ENCODE results near the gene CALML6. TPM values are rescaled to one million over a fixed set of nuclear protein-coding genes. Genes with fewer than 3 reads are reported as not detected.

Gene CALML6
- total RNA-seq, 1 experiment from 2014 or later, result 1.9 TPM

GRCh38 chr1:1926886-1927660, 12.0 kb downstream of the CALML6 start (continued):
- no peak for TF ChIP-seq PRDM15 (CRISPR knock-in tag; IDR thresholded peaks at IDR 0.05)

- Mint-ChIP-seq H3K27me3 (ENCODE audit: low read depth) (no peaks in the 10 kb centered on the region), H3K27ac (no peak overlapping the region), H3K36me3 (no peaks in the 10 kb centered on the region), H3K9me3 (peaks cover 4% of the 10 kb centered on the region), H3K4me3 (no peak overlapping the region), H3K4me1 (no peaks in the 10 kb centered on the region)
- ATAC-seq (no peak), DNase-seq (ENCODE audit: low spot score) (no peak)
- ChIA-PET POLR2A (no interaction called here), CTCF (interaction anchor here (0.7 to 2.0 kb wide), 2 partner anchors 19 to 117 kb away, joined by 3 to 6 read pairs; no protein-coding TSS in a partner anchor)
- TF ChIP-seq ZNF317 (CRISPR knock-in tag; IDR thresholded peaks at IDR 0.05; ENCODE audit: borderline replicate concordance, low read depth) (no peak), ZNF396 (CRISPR knock-in tag; IDR thresholded peaks at IDR 0.05; ENCODE audit: borderline replicate concordance) (no peak), TP53 (CRISPR knock-in tag; IDR thresholded peaks at IDR 0.05) (no peak), CBFB (CRISPR knock-in tag; IDR thresholded peaks at IDR 0.05; ENCODE audit: low read depth) (no peak), ZBTB21 (CRISPR knock-in tag; IDR thresholded peaks at IDR 0.05; ENCODE audit: borderline replicate concordance) (no peak), AR (CRISPR knock-in tag; IDR thresholded peaks at IDR 0.05) (no peak), ZSCAN18 (CRISPR knock-in tag; IDR thresholded peaks at IDR 0.05) (no peak), PRRX2 (CRISPR knock-in tag; IDR thresholded peaks at IDR 0.05) (no peak), FOXJ3 (CRISPR knock-in tag; IDR thresholded peaks at IDR 0.05; ENCODE audit: borderline replicate concordance) (no peak), CREM (CRISPR knock-in tag; IDR thresholded peaks at IDR 0.05) (no peak), ATF3 (CRISPR knock-in tag; conservative IDR thresholded peaks at IDR 0.05) (no peak), ZNF263 (CRISPR knock-in tag; IDR thresholded peaks at IDR 0.05; ENCODE audit: low read depth) (no peak), TEAD4 (CRISPR knock-in tag; IDR thresholded peaks at IDR 0.05) (no peak), ZNF232 (CRISPR knock-in tag; IDR thresholded peaks at IDR 0.05) (no peak), FOXP1 (CRISPR knock-in tag; IDR thresholded peaks at IDR 0.05; ENCODE audit: borderline replicate concordance) (no peak), ZNF512 (CRISPR knock-in tag; IDR thresholded peaks at IDR 0.05; ENCODE audit: borderline replicate concordance) (no peak), ZNF281 (CRISPR knock-in tag; IDR thresholded peaks at IDR 0.05) (no peak), SMAD3 (CRISPR knock-in tag; IDR thresholded peaks at IDR 0.05; ENCODE audit: borderline replicate concordance) (no peak)
Measured at GRCh38 chr1:1927751-1928150, 12.7 kb downstream of the CALML6 start.
